Stimulated activated CD4-positive, alpha-beta T cell treated with anti-CD3 and anti-CD28 coated beads, Interleukin-1b, Interleukin-23, amount 100 ng/mL, for 1 hour (primary cell): Measurements from ENCODE around the gene CELSR1.
"Not testable (repeated sequence)": the region's sequence is repeated elsewhere in the genome, so short reads cannot be mapped to it uniquely, and the experiment has no call there.

Experiments
- DNase-seq, 2 donors: peaks; one replicate each; pipeline ENCODE4 v3.0.0-alpha.2; 2020; ENCODE audit warnings: low read depth in 2 of 2

CELSR1 gene

DNA sequence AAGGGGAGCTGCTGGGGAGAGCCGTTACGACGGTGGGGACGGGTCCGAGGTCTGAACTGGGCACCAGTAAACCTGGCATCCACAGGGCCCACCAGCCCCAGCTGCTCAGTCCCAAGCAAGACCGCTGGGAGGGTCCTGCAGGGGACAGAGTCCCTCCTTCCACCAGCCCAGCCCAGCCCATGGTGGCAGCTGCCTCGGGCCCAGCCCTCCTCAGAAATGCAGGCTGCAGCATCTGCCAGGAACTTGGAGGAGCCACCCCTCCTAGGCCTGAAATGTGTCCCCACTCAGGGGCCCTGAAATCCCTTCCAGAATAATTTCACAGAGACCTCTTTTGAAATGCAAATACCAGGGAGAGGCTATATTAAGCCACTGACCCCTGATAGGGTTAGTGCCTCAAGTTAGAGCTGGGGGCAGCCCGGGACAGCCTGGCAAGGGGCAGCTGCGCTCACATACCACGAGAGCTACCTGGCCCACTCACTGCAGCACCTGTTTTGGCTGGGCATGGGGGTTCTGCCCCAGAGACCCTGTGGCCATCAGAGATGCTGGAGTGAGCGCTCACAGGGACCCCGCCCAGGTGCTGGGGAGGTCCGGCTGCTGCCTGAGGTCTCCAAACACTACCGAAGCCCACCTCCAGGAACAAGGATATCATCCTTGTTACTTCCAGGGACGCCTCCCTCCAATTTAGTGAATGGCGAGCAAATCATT is 53.1 kb downstream of the CELSR1 start:
- no peak for DNase-seq

GRCh38 chr22:46483353-46483752 is 54.1 kb downstream of the CELSR1 start:
- DNase-seq = no peak

GRCh38 chr22:46482056-46482675 is 55.3 kb downstream of the CELSR1 start:
- DNase-seq = no peak

DNA sequence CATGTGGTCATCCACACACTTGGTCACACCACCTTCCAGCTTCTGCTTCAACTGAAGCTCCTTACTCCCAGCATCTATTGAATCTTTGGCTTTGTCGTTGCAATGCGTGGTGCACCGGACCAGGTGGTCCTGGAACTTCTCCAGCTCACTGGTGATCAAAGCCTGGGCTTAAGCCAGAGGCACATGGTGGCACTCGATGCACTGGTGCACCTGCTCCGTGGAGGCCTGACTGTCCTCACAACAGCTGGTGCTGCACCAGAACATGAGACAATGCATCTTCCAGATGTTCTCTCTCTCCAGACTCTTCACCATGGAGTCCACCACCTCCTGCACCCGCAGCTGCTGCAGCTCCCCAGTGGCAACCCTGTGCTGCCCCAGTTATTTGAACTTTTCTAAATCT is 56.0 kb downstream of the CELSR1 start:
- no peak for DNase-seq

- DNase-seq = no peak
Observed at GRCh38 chr22:46480396-46480795, 57.0 kb downstream of the CELSR1 start.

- no peak for DNase-seq
Observed at GRCh38 chr22:46479046-46479445, 58.4 kb downstream of the CELSR1 start.

- DNase-seq = no peak
Observed at GRCh38 chr22:46478083-46478551, 59.3 kb downstream of the CELSR1 start.

DNA sequence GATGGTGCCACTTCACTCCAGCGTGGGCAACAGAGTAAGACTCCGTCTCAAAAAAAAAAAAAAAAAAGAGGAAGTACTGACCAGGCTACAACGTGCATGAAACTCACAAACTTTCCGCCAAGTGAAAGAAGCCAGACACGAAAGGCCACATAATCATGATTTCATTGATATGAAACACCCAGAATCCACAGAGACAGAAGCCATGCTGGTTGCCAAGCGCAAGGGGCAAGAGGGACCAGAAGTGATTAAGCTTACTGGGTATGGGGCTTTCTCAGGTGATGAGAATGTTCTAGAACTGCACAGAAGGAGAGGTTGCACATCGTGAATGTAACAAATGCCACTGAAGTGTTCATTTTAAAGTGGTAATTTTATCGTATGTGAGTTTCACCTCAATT is 60.9 kb downstream of the CELSR1 start:
- no peak for DNase-seq

DNA sequence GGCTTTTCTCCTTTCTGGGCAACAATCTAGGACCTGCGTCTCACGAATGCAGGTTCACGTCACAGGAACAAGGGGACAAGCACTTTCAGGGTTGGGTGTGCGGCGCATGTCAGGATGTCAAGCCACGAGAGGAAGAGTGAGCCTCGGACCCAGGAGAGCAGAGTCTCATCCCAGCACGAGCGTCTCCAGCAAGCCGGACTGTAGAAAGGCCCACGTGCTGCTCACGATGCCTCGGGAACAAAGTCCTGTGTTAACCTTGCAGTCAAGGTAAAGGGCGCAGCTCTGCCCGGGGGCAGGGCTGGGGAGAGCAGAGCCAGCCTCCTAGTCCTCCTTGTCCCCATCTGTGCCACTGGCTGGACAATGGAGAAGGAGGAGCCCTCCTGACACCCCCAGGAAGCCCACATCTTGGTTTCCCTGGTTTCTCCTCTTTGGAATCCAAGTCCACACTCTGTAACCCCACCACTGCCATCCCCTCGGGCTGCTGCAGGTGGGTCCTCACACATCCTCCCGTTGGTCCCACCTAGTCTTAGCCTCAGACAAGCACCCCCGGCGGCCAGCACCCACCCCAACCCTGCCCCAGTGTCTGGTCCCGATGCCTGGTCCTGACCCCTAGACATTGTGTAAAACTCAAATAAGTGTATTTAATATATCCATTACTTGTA is 63.4 kb downstream of the CELSR1 start:
- no peak for DNase-seq

GRCh38 chr22:46473021-46473779 is 64.2 kb downstream of the CELSR1 start:
- DNase-seq = no peak

GRCh38 chr22:46472722-46473016 is 64.8 kb downstream of the CELSR1 start:
- DNase-seq = no peak

- DNase-seq = no peak
Observed at GRCh38 chr22:46471901-46472721, 65.3 kb downstream of the CELSR1 start.

- not testable (repeated sequence) for DNase-seq
Observed at GRCh38 chr22:46471330-46471729, 66.1 kb downstream of the CELSR1 start.

DNA sequence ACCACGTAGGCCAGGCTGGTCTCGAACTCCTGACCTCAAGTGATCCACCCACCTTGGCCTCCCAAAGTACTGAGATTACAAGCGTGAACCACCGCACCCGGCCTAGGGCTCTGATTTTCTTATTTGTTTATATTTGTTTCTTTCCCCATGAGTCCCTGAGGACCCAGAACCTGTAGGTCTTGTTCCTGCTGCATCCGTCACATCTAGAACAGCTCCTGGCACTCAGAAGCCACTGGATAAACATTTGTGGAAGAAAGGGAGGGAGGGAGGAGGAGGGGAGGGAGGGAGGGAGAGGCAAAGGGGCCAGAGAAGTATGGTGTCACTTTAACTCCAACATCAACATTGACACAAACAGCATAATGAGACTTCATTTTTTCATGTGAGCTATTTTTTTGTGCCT is 67.7 kb downstream of the CELSR1 start:
- no peak for DNase-seq

- no peak for DNase-seq
Observed at GRCh38 chr22:46467006-46467405, 70.4 kb downstream of the CELSR1 start.

- DNase-seq = no peak
Observed at GRCh38 chr22:46466255-46466676, 71.2 kb downstream of the CELSR1 start.

DNA sequence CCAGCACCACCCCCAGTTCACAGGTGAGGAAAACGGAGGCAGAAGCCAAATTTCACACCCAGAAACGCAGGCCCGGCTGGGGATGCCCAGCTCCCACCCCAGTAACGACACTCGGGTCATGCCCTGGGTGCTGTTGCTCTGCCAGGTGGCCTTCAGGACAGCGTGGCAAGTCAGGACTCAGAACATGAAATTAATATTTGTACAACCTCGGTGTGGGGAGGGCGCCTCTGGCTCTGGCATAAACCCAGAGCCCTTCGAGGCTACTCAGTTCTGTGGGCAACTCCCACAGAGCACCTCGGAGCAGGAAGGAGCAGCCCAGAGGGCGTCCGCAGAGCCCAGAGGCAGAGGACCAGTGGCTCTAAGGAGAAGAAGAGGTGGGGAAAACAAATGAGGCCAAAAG is 71.6 kb downstream of the CELSR1 start:
- DNase-seq = no peak

DNA sequence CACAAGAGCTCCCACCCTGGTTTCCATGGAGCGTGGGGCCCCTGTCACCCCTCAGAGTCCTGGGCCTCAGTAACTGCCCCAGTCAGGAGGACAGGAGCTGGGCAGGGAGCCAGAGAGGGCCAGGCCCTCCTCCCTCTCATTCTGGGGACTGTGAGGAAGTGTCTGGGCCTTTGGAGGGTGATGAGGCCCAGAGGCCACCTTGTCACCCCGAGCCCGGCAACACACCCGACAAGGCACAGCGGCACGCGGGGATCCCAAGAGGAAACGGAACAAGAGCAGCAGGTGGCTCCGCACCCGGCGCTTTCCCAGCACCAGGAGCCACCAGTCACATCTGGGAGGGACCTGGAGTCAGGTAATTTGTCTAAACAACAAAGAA is 72.1 kb downstream of the CELSR1 start:
- DNase-seq = no peak

DNA sequence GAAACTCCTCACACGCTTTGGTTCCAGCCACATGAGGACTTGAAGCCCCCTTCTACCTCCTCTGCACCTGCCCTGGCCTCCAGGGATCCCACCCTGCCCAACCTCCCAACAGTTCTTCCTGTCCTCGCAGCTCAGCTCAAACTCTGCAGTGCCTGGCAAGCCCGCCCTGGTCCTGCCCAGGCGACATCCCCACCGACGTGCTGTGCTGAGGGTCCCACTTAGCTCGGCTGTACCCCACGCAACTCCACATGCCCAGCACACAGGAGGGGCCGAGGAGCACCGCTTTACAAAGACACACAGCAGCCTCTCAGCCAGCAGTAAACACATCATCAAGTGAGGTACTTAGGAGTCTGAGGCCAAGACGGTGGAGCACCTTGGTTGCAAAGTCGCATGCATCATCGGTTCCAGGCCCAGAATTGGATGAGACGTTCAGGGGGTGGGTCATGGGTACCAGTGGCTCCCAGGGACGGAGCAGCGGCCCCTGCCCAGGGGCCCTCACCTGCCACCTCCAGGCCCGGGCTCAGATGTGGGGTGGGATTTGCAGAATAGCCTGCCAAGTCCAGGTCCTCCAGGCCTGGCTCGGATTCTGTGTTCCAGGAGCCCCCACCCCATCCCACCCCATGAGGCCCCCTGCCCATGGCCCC is 72.6 kb downstream of the CELSR1 start:
- no peak for DNase-seq

DNA sequence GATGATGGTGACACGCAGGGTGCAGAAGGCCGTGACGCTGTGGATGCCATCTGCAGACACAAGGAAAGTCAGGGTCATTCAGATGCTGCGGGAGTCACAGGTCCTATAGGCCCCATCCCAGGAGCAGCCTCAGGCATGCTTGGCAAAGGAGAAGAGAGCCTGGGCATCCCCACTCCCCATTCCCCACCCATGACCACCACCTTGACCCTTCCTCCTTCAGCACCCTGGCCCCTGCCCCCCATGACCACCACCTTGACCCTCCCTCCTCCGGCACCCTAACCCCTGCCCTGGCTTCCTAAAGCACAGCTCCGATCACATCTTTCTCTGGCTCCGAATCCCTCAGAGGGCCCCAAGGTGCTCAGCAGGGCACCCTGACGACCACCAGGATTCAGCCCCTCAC is 73.1 kb downstream of the CELSR1 start:
- DNase-seq = no peak
